ENCODE measurements around the gene HECW1.
A peak's percentile ranks its signal among the peaks of the same experiment; 100 is the strongest.

Gene HECW1

GRCh38 chr7:43273939-43274719 is 161.7 kb downstream of the HECW1 start:
- DNase-seq = no peak

- DNase-seq = no peak
These were observed 162.3 kb downstream of the HECW1 start for GRCh38 chr7:43274752-43275151.

GRCh38 chr7:43276547-43276946 is 164.1 kb downstream of the HECW1 start:
- no peak for DNase-seq

- no peak for DNase-seq
These were observed 165.7 kb downstream of the HECW1 start for GRCh38 chr7:43278088-43278644.

- DNase-seq = no peak
These were observed 168.8 kb downstream of the HECW1 start for GRCh38 chr7:43281268-43281667.

GRCh38 chr7:43283706-43284105 is 171.3 kb downstream of the HECW1 start:
- no peak for DNase-seq

DNA sequence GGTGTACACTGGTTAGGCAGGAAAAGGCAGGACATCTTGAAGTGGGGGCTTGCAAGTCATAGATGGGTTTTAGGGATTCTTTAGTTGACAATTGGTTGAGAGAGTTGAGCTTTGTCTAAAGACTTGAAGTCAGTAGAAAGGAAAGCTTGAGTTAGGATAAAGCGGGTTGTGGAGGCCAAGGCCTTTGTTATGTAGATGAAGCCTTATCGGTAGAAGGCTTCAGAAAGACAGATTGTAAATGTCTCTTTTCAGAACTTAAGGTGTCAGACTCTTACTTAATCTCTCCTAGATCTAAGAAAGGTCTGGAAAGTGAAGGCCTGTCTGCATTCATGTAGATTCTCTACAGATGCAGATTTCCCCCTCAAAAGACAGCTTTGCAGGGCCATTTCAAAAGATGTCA is 177.4 kb downstream of the HECW1 start:
- no peak for DNase-seq

DNA sequence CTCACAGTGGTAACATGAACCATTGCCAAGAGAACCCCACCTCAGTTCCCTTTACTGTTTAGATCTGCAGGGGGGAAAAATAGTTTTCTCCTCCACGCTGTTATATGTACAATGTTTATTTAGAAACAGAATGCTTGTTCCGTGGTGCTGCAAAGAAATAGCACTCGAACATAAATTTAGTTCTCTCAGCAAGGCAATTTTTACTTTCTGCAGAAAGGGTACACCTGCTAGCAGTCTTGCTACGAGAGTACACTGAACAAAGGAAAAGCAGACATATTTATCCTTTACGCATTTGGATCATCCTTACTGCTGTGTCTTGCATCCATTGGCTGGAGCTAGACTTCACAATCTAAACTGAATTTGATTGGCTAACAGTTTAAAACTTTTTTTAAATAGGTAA is 178.5 kb downstream of the HECW1 start:
- no peak for DNase-seq

DNA sequence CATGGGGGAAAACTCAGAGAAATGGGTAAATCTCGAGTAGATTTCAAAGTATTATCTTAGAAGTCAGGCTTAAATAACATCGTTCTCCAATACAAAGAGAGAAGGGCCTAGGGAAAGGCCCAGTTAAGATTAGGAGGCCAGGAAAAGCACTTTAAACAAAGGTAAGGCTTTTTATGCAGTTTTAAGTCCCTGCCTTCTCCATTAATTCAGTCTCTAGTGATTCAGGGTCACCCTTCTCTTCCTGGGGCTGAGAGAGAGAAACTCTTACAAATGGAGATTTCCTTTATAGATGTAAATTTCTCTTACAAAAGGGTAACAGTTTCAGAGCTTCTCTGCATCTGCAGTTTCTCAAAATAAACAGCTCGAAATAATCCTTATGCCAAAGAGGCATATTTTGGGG is 179.3 kb downstream of the HECW1 start:
- no peak for DNase-seq

DNA sequence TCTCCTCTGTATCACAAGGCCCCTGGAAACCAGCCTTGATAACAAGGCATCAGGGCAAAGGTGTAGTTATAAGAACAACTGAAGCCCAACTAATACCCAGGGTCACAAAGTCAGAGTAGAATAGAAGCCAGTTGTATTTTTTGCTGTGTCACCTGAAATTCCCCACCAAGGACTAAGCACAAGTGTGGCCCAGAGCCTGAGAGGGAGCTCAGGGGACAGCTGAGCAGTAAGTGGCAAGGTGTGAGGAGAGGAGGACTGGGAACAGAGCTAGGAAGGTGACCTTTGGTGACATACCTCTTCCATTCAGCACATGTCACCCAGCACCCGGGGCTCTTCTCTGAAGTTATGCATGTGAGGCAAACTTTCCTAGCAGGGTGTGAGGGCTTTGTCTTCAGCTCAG is 179.9 kb downstream of the HECW1 start:
- DNase-seq = no peak

DNA sequence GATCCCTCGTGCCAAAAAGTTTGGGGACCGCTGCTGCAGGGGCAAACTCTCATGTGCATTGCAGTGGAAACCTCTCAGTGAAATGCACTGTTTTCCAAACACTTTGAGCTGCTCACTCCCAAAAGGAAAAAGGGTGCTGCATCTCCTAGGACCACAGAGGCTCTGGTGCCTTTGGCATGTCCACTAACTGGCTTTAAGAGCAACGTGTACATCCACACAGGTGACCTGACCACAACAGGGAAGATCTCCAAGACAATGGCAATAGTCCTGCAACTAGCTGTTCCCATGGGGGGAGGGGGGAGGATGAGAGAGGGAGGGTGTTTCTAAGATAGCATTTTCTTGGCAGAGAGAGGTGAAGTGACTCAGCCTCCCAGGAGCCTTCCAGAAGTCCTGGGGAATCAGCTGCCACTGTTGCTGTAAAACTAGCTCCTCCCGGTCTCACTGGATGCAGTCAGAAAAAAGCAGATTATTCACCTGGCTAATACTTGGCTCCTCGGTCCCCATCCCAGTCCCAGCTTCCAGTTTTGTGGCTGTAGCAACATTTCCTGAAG is 181.7 kb downstream of the HECW1 start:
- no peak for DNase-seq

DNA sequence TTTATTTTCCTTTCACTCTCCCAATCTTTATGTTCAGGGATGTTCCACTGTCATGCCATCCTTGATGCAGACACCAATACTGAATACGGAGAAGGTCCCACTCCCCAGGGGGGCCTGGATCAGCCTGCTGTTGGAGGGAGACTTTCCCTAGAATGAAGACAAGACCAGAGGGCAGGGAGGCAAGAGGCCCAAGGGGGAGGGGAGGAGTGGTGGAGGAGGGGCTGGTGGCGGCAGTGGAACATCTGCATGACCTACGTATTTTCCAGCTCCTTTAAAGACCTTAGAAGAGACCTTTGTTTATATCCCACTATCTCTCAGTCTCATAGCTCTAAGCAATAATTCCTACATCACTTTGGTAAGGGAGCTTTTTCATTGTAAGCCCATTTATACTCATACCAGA is 183.0 kb downstream of the HECW1 start:
- no peak for DNase-seq

DNA sequence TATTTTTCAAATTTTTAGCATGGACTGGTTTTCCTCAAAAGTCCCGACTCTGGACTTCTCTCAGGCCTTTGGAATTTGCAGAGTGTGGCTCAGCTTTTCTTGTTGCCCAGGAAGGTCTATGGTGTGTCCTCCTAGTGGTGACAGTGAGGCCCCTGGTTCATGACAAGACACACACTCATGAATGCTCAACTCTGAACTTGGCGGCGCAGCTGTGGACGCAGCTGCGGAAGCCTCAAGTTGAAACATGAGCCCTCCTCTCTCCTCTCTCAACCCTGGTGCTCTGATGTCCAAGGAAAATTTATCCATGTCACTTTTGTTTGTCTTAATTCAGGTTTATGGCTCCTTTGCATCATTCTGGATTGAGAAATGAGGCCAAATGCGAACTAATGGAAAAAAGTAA is 183.9 kb downstream of the HECW1 start:
- no peak for DNase-seq

DNA sequence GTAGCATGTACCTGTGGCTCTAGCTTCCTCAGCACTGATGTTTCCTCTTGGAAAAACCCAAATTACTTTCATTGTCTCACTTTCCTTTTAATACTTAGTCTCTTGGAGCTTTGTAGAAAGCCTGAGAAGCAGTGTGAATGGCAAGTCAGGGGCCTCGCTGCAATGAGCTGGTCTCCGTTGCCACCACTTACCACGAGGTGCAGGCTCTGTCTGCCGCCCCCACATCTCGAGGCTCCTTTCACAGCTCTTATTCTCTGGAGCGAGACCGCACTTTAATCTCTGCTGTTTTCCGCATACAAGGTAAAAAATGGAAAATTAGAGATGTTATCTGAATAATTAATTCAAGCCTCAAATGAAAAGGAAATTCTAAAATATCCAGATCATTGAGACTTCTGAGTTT is 186.2 kb downstream of the HECW1 start:
- DNase-seq = no peak

DNA sequence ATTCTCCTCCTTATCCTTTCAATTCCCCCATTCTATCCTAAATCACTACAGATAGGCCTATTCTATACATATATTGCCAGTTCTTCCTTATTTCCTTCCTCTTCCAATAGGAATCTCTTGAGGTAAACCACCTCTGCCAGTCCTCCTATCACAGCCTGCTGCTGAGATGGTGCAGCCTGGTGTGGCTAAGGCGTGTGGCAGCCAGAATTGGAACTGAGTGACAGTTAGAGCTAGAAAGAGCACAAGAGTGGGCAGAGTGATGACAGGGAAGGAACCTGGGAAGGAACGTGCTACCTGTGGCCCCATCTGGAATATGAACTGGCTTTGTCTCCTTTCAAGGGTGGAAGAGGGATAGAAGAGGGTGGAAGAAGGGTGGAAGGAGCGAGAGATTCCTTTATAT is 187.7 kb downstream of the HECW1 start:
- DNase-seq = no peak

DNA sequence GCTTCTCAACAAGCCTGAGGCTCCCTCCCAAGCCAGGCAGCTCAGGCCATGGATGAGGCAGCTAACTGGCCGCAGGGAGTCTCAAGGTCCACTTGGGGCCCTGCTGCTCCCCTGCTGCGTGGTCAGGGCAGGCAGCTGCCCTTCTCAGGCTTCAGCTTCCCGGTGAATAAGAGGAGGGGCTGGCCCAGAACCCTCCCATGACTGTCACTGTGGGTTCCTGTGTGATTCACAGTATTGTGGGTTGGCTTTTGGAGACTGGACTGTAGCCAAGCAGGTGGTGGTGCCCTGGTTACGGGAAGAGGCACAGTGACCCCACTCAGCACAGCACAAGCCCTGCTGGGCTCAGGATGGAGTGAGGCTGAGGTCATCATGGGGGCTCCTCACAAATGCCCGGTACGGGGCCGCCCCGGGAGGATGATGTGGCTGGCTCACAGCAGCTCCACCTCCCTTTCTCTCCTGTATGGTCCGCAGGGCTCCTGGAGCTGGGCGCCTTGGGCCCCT is 189.8 kb downstream of the HECW1 start:
- no peak for DNase-seq

DNA sequence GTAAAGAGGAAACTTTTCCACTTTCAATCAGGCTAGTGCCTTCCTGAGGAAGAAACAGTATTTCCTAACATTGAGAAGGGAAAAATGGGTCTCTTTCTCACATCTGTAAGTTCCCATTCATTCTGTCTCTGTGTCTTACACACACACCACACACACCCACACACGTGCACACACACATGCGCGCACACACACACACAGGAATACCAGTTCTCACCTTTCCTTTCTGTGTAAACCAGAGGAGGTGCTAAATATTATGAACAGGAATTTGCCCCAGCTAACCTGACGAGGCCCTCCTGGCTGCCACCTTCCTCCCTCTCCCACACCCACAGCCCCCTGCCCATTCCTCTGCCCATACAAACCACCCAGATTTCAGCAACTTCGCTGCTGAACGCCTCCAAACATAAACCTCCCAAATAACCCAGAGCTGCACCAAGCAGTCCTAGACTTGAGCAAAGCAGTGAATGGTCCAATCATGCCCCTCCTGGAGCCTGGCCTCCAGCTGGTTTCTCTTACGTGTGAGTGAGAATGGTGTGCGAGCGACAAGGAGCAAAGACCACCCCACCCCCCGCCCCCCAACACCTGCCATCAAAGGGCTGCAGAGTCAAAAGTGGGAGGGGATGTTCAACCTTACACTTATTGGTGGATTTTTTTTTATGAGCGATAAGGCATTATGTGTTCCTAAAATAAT is 190.5 kb downstream of the HECW1 start:
- DNase-seq = no peak

- peak; percentile 68 for DNase-seq
These were observed 191.3 kb downstream of the HECW1 start for GRCh38 chr7:43303740-43304241.

GRCh38 chr7:43306404-43306803 is 194.0 kb downstream of the HECW1 start:
- no peak for DNase-seq

DNA sequence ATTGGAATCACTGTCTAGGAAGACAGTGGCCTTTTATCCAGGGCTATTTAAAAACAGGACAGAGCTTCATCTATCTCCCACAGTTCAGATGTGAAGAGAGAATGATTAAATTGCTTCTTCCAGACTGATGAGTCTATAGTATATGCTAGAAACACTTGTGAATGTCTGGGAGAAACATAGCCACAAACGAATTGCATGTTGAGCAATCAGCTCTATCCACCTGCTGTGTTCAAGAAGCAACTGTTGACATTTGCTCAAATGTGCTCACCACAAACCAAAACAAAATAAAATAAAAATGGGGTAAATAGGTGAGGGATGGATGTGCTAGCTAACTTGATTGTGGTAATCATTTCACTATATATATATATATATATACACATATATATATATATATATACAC is 195.1 kb downstream of the HECW1 start:
- DNase-seq = no peak

DNA sequence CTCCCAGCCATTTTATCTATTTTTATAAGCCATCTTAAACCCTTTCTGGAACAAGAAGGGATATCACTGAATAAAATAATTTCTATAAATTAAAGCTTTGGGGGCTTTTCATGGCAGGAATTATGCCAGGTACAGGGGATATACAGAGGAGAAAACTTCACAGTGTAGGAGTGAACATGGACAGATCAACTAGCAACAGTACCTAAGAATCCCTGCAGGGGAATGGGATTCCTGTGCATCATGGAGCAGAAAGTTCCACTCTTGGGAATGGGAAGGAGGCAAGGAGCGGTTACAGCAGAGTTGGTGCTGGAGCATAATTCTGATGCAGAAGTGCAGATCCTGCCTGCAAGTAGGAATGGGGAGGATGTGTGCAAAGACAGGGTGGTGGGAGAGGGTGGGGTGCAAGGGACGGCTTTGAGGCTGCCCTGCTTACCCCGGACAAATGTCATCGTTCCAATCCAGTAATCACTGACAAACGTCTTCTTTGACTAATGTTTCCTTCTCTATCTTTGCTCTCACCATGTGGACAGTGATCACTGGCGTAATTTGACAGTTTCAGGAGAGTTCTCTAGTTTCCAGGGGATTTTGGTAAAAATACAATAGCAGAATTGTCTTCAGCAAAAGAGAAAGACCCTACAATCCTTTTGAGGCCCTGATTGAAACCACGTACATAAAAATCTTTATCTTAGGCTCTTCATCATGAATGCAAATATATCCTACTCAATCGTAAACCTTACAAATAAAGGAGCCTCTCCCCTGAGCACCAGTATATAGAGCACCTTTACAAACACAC is 196.7 kb downstream of the HECW1 start:
- DNase-seq = no peak

DNA sequence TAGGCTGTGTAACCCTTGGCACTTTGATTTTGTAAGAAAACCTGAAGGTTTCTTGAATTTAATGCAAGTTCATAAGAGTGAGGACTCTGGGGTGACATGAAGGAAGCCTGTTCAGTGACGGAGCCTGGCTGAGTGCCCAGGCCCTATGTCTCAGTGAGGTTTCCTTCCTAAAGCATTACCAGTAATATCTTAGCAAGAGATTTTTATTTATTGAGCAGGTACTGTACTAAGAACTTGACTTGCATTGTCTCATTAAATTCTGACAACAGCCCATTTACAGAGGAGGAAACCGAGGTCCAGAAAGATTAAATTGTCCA is 197.2 kb downstream of the HECW1 start:
- no peak for DNase-seq

- DNase-seq = no peak
These were observed 198.6 kb downstream of the HECW1 start for GRCh38 chr7:43311052-43311451.
